ENCODE data around the gene PPP1R9B. TPM values are rescaled to one million over a fixed set of nuclear protein-coding genes. Genes with fewer than 3 reads are reported as not detected.

The PPP1R9B gene
- total RNA-seq: 63.9 and 65.1 TPM in 2 replicates

GRCh38 chr17:50150354-50151040 lies at the start of gene PPP1R9B:
Gene PPP1R9B, minus strand, starts transcription at chr17:50150677. Its CDS starts 164 bp downstream, at chr17:50150513.

GRCh38 chr17:50165867-50166517 lies 15.5 kb upstream of the PPP1R9B start, which contains the start of gene SGCA:
Gene SGCA, plus strand, starts transcription at chr17:50166005. Its CDS starts 36 bp downstream, at chr17:50166041.

GRCh38 chr17:50129728-50130558 lies 20.5 kb downstream of the PPP1R9B start, which contains the start of gene SAMD14:
Gene SAMD14, minus strand, starts transcription at chr17:50130160. Its CDS starts 5,201 bp downstream, at chr17:50124959.

GRCh38 chr17:50094753-50095619 lies 55.5 kb downstream of the PPP1R9B start, which contains the start of gene PDK2:
Gene PDK2, plus strand, starts transcription at chr17:50095351. Its CDS starts 85 bp downstream, at chr17:50095436.

Other genes with a start within 250 kb of the PPP1R9B start
- not detected in 2 replicates for gene DLX4, start 181.5 kb downstream of the PPP1R9B start, total RNA-seq
- not detected in 2 replicates for gene DLX3, start 155.5 kb downstream of the PPP1R9B start, total RNA-seq
- 125 and 163 TPM in 2 replicates for gene ITGA3, start 94.6 kb downstream of the PPP1R9B start, total RNA-seq
- 43.2 and 48.5 TPM in 2 replicates for gene PDK2, start 55.3 kb downstream of the PPP1R9B start, total RNA-seq
- gene SAMD14, start 20.5 kb downstream of the PPP1R9B start, total RNA-seq: 9.0 and 9.1 TPM in 2 replicates
- gene SGCA, start 15.3 kb upstream of the PPP1R9B start, total RNA-seq: 1.8 and 2.4 TPM in 2 replicates
- gene COL1A1, start 51.0 kb upstream of the PPP1R9B start, total RNA-seq: 4,697 and 6,239 TPM in 2 replicates
- not detected in 2 replicates for gene TMEM92, start 123.8 kb upstream of the PPP1R9B start, total RNA-seq
- gene XYLT2, start 195.4 kb upstream of the PPP1R9B start, total RNA-seq: 53.1 and 59.3 TPM in 2 replicates
- gene MRPL27, start 222.5 kb upstream of the PPP1R9B start, total RNA-seq: 46.6 and 58.8 TPM in 2 replicates
- 0.32 and 0.85 TPM in 2 replicates for gene EME1, start 222.6 kb upstream of the PPP1R9B start, total RNA-seq
- 154 and 158 TPM in 2 replicates for gene LRRC59, start 246.8 kb upstream of the PPP1R9B start, total RNA-seq

Data from hair follicle dermal papilla cell (primary cell).